ENCODE results near the gene CELA2B.

CELA2B gene

DNA sequence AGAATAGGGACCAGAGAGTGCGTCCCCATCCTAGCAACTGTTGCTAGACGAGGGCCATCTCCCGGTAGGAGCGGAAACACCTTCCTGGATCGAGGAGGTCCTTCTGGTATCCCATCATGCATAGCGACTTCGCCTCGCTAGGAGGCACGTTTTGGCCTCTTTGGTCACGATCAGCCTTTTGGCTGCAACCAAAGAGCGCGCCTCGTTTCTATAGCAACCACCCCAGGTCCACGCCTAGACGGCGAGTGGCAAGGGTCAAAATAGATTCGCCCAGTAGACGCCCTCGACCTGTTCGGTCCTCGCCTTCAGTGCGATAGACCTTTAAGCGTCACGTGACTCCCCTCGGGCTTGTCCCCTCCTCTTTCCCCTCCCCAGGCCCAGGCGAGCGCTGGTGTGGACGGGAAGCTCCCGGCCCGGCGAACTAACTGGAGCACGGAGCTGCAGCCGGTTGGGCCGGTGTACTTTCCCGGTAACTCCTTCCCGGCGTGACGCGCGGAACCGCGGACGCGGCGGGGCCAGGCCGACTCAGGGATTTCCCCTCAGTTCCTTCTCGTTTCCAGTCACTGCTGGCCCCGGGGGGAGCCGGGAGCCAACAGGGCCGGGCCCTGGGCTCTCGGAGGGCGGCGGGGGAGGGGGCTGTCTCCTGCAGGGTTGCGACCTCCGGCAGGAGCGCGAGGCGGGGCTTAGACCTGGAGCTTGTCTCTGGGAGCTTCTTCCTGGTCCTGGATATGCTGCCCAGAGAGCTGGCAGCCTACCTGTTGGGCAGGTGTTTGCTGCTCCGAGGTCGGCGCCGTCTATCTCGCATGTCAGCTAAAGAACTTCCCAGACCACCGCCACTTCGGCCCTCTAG is 50.8 kb downstream of the CELA2B start, which contains the start of gene DNAJC16:
Gene DNAJC16, plus strand, starts transcription at position 359 of the 850 bp plus-strand sequence. CDS start 2,258 bp downstream, outside the sequence.
- DNase-seq, result peak; percentile 95

DNA sequence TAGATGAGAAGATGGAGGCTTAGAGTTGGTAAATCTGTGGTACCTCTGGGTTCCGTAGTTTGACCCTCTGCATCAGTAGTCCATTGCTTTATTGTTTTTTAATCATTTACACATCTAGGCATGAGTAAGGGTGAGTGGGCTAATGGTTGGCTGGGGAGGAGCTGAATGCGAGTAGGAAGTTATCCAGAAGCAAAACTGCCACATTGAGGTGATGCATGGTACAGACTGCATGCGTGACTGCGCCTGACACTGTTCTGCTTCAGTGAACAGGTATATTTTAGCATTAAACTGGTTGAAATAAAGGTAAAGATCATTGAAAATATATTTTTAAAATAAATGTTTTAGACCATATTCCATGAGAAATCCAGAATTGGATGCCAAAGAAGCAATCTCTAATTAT is 55.1 kb downstream of the CELA2B start:
- no peak for DNase-seq

DNA sequence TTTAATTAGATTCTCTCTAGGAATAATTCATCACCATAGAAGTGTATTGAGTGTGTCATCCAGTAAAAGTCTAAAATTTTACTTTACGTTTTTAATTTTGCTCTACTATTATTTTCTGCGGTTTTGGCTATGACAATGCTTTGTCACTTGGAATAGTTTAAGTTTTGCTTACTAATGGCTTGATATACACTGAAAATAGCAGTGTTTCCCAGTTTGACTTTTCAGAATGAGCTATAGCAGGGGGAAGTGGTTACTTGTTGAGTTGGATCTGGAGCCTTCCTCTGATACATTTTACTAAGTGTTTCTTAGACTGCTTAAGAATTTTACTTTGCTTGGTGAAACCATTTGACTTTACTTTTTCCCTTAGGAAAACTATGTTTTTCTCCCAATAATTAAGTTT is 55.8 kb downstream of the CELA2B start:
- DNase-seq, result no peak

DNA sequence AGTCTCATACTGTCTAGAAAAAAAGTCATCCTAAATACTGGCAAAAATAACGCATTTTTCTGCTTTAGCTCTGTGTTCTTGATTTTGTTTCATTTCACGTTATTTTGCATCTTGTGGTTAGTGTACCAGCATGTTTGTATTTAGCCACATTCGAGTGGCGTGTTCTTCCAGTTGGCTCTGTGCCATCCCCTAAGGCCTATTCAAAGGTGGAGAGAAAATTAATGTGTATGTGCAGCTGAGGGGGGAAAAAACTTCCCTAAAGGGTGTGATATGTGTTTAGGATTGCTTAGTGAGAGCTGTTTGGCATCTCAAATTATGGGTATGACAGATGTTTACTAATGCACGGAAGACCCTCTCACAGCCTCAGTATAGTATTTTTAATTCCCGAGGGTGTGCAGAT is 62.9 kb downstream of the CELA2B start:
- no peak for DNase-seq

DNA sequence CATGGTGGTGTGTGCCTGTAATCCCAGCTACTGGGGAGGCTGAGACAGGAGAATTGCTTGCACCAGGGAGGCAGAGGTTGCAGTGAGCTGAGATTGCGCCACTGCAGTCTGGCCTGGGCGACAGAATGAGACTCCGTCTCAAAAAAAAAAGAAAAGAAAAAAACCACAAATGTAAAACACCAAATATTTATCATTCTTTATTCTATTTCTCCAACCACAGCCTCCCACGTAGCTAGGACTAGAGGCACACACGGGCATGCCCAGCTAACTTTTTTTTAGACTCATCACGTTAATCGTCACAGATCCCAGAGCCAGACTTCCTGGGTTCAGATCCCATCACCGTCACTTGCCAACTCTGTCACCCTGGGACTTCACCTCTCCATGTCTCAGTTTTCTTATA is 64.3 kb downstream of the CELA2B start:
- DNase-seq, result no peak

Measured in NCI-H2029 treated with DMSO at 0.1 percent for 48 hours (cell line).